ENCODE results near the gene ITGA1.

GRCh38 chr5:52869391-52869790 is 81.7 kb downstream of the ITGA1 start:
- no peak for TF ChIP-seq CTCF (IDR thresholded peaks at IDR 0.05)
- TF ChIP-seq POLR2A (IDR thresholded peaks at IDR 0.05): no peak
